NB4 (cell line): ENCODE results near the gene GNA14.

Experiments
- POLR2A ChIP-seq: IDR thresholded peaks from 2 replicates; pipeline ENCODE4 v1.6.1; 2011; ENCODE audit warnings: mild to moderate bottlenecking; ENCODE audit not compliant: insufficient read length; ENCODE audit errors: extremely low read depth
- TF ChIP-seq, protein P1 (sequence below): IDR thresholded peaks from one replicate; pipeline ENCODE4 v1.5.1; 2012; ENCODE audit warnings: low read depth, low read length
- TF ChIP-seq, protein P2 (sequence below): IDR thresholded peaks from 2 replicates; pipeline ENCODE4 v1.6.1; 2011; ENCODE audit warnings: low read depth, low read length

DNA sequence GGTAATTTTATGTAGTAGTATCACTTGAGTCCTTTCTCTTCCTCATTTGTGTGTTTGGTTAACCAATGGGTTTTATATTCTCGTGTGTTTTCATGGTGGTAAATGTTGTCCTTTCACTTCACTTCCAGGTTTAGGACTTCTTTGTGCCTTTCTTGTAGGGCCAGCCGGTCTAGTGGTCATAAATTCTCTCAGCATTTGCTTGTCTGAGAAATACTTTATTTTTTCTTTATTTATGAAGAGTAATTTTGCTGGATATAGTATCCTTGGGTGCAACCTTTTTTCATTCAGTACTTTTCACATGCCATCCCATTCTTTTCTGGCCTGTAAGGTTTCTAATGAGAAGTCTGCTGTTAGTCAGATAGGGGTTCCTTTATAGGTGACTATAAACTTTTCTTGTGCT, 107.1 kb downstream of the GNA14 start:
- no peak for TF ChIP-seq POLR2A
- TF ChIP-seq, protein P1, sequence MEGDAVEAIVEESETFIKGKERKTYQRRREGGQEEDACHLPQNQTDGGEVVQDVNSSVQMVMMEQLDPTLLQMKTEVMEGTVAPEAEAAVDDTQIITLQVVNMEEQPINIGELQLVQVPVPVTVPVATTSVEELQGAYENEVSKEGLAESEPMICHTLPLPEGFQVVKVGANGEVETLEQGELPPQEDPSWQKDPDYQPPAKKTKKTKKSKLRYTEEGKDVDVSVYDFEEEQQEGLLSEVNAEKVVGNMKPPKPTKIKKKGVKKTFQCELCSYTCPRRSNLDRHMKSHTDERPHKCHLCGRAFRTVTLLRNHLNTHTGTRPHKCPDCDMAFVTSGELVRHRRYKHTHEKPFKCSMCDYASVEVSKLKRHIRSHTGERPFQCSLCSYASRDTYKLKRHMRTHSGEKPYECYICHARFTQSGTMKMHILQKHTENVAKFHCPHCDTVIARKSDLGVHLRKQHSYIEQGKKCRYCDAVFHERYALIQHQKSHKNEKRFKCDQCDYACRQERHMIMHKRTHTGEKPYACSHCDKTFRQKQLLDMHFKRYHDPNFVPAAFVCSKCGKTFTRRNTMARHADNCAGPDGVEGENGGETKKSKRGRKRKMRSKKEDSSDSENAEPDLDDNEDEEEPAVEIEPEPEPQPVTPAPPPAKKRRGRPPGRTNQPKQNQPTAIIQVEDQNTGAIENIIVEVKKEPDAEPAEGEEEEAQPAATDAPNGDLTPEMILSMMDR, result no peak
- TF ChIP-seq, protein P2, sequence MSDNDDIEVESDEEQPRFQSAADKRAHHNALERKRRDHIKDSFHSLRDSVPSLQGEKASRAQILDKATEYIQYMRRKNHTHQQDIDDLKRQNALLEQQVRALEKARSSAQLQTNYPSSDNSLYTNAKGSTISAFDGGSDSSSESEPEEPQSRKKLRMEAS, result no peak
